ENCODE data around the gene GIGYF2.

GIGYF2 gene

DNA sequence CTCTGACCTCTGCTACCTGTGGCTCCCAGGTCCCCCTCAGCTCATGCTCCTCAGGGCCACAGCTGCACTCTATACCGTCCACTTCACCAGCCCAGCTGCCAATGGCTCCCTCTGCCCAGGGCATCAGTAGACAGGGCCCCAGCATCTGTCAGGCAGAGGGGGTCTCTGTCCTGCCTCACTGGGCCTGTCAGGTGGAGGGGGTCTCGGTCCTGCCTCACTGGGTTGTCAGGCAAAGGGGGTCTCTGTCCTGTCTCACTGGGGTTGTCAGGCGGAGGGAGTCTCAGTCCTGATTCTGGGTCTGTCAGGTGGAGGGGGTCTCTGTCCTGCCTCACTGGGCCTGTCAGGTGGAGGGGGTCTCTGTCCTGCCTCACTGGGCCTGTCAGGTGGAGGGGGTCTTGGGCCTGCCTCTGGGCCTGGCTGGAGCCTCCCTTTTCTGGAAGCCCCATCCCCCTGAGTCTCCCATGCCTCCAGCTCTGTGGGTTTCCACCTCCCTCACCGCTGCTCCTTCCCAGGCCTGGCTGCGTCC is 192.8 kb downstream of the GIGYF2 start:
- Histone ChIP-seq H3K4me1 (peaks cover 0 to 10% (median 9%) of the 10 kb centered on the region in 10 experiments; a peak in 16 of 20 replicates), H3K36me3 (no peaks in the 10 kb centered on the region), H3K4me2 (no peak overlapping the region), H3K4me3 (no peak overlapping the region), H3K9ac (no peak overlapping the region), H4K20me1 (peaks cover 0 to 12% (median 0%) of the 10 kb centered on the region in 11 experiments; a peak in 2 of 22 replicates), H3K27ac (no peak overlapping the region), H3K9me3 (replicated peaks in 1 of 11) (no peaks in the 10 kb centered on the region), H3K27me3 (no peaks in the 10 kb centered on the region)
- TF ChIP-seq Cebpa-rat (IDR thresholded peaks at IDR 0.05): no peak

DNA sequence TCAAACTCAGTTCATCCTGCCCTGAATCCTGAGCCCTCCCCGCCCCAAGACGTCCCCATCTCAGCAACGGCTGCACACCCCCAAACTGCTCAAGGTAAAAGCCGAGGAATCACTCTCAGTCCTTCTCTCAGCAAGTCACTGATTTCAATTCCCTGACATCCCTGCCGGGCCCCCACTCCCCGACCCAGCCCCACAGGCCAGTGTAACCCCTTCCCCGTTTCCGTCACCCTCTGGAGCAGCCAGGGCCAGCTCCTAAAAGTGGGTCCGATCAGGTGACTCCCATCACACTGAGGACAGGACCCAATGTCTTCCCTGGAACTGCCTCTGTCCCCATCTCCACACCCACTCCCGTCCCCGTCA is 193.4 kb downstream of the GIGYF2 start:
- H3K4me1 ChIP-seq: peaks cover 0 to 10% (median 9%) of the 10 kb centered on the region in 10 experiments; a peak in 16 of 20 replicates
- H3K4me2 ChIP-seq: peak overlapping the region in 10 of 11 experiments; percentile 24 to 66 (median 56); a peak in 20 of 22 replicates
- H3K27ac ChIP-seq: no peak overlapping the region
- TF ChIP-seq Cebpa-rat (IDR thresholded peaks at IDR 0.05): no peak
- no peaks in the 10 kb centered on the region for H3K9me3 ChIP-seq (replicated peaks in 1 of 11)
- H3K4me3 ChIP-seq: no peak overlapping the region
- no peak overlapping the region for H3K9ac ChIP-seq
- no peaks in the 10 kb centered on the region for H3K27me3 ChIP-seq
- H3K36me3 ChIP-seq: no peaks in the 10 kb centered on the region
- peaks cover 0 to 12% (median 0%) of the 10 kb centered on the region in 11 experiments; a peak in 2 of 22 replicates for H4K20me1 ChIP-seq

DNA sequence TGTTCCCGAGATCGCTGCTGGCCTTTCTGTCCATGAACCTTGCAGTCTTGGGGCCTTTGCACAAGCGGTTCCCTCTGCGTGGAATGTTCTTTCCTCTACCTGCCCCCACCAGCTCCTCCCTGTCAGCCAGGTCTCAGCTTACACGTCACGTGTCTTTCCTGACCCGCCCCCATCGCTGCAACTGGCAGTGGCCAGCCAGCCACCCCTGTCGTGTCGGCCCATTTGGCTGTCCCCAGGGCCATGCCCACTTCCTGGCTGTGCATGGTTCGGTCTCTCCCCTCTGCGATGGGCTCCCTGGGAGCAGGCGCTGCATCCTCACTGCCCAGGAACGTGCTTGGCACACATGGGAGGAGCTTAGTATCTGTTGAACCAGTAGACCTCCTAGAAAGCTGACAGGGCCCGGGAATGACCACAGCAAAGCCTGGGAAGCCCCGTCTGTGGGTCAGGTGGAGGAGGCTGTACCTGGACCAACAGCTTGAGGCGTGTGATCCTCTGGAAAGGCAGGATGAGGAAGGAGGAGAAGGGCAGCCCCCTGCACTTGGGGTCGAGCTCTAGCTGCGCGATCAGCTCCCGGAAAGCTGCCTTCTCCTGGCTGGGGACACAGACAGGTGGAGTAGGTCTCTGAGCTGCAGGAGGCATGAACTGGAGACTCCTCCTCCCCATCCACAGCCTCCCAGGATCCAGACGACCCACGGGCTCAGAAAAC is 193.9 kb downstream of the GIGYF2 start:
- Histone ChIP-seq H3K36me3 (no peaks in the 10 kb centered on the region), H3K27ac (no peak overlapping the region), H3K4me3 (no peak overlapping the region), H3K27me3 (no peaks in the 10 kb centered on the region), H3K4me1 (peaks cover 0 to 10% (median 9%) of the 10 kb centered on the region in 10 experiments; a peak in 16 of 20 replicates), H3K9me3 (replicated peaks in 1 of 11) (no peaks in the 10 kb centered on the region), H3K4me2 (peak overlapping the region; percentile 24 to 66 (median 52); a peak in 21 of 22 replicates), H3K9ac (no peak overlapping the region; a peak in 1 of 22 replicates), H4K20me1 (peaks cover 0 to 12% (median 0%) of the 10 kb centered on the region in 11 experiments; a peak in 2 of 22 replicates)
- TF ChIP-seq Cebpa-rat (IDR thresholded peaks at IDR 0.05): no peak

DNA sequence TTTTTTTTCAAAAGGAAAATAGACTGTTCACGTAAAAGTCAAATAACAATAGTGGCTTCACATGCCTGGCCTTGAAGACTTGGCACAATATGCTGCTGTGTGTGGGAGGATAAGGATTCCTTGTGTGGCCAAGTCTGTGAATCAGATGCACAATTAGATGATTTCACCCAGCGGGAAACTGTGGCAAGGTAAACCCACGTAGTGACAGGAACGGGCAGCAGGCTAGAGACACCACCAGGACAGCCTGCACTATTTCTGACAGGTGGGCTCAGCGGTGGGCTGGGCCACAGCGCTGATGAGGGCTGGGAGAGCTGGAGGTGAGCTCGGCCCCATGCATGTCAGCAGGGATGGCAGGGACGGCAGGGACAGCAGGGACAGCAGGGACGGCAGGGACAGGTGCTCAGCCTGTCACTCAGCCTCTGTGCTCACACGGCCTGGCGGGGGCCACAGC is 194.5 kb downstream of the GIGYF2 start:
- H3K36me3 ChIP-seq: no peaks in the 10 kb centered on the region
- no peak for TF ChIP-seq Cebpa-rat (IDR thresholded peaks at IDR 0.05)
- H3K4me2 ChIP-seq: peak overlapping the region in 2 of 11 experiments; percentile 52 to 66; a peak in 4 of 22 replicates
- peaks cover 0 to 12% (median 0%) of the 10 kb centered on the region in 11 experiments; a peak in 2 of 22 replicates for H4K20me1 ChIP-seq
- H3K4me3 ChIP-seq: no peak overlapping the region
- H3K9ac ChIP-seq: no peak overlapping the region
- H3K9me3 ChIP-seq (replicated peaks in 1 of 11): no peaks in the 10 kb centered on the region
- no peaks in the 10 kb centered on the region for H3K27me3 ChIP-seq
- peaks cover 0 to 10% (median 9%) of the 10 kb centered on the region in 10 experiments; a peak in 16 of 20 replicates for H3K4me1 ChIP-seq
- no peak overlapping the region for H3K27ac ChIP-seq

DNA sequence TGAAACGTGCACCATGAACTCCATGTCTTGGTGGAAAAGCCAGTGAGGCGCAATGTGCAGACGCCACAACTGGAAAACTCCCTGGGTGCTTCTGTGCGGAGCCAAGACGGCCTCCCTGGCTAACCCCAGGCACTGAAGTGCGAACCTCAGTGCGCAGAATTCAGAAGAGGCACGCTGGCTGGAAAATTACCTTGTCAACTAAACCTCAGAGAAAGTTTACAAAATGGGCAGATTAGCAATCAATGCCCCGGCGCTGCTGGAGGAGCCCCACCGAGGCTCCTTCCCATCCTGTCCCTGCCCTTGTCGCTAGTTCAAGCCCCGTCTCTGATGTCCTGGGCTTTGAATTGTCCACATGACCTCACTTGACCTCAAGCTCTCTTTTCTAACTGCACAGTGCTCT is 195.1 kb downstream of the GIGYF2 start:
- H3K36me3 ChIP-seq: no peaks in the 10 kb centered on the region
- H3K27ac ChIP-seq: no peak overlapping the region
- TF ChIP-seq Cebpa-rat (IDR thresholded peaks at IDR 0.05): no peak
- no peaks in the 10 kb centered on the region for H3K27me3 ChIP-seq
- no peaks in the 10 kb centered on the region for H3K9me3 ChIP-seq (replicated peaks in 1 of 11)
- H3K4me1 ChIP-seq: peaks cover 0 to 10% (median 9%) of the 10 kb centered on the region in 10 experiments; a peak in 16 of 20 replicates
- no peak overlapping the region for H3K4me3 ChIP-seq
- H3K9ac ChIP-seq: no peak overlapping the region
- H4K20me1 ChIP-seq: peaks cover 0 to 10% (median 0%) of the 10 kb centered on the region in 11 experiments; a peak in 1 of 22 replicates
- no peak overlapping the region for H3K4me2 ChIP-seq

DNA sequence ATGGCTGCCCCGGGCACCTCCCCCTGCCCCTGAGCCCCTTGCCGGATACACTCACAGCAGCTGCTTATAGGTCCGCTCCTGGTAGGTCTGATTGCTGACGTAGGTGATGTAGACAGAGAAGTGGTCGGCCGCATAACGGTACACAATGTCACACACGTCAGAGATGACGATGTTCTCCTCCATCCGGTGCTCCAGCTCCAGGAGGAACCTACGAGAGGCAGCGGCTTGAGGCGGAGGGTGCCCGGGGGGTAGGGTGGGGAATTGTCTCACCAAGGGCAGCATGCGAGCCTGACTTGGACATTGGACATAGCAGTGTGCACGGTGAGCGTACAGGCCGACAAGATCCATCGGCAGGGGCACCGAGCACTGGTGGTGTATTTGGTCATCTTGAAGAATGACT is 195.7 kb downstream of the GIGYF2 start:
- Histone ChIP-seq H3K36me3 (no peaks in the 10 kb centered on the region), H3K27ac (no peak overlapping the region), H3K27me3 (no peaks in the 10 kb centered on the region), H3K4me2 (no peak overlapping the region), H3K9ac (no peak overlapping the region), H3K9me3 (replicated peaks in 1 of 11) (no peaks in the 10 kb centered on the region), H3K4me3 (no peak overlapping the region), H4K20me1 (peaks cover 0 to 4% (median 0%) of the 10 kb centered on the region in 11 experiments; a peak in 1 of 22 replicates), H3K4me1 (peaks cover 0 to 10% (median 9%) of the 10 kb centered on the region in 10 experiments; a peak in 16 of 20 replicates)
- TF ChIP-seq Cebpa-rat (IDR thresholded peaks at IDR 0.05): no peak

DNA sequence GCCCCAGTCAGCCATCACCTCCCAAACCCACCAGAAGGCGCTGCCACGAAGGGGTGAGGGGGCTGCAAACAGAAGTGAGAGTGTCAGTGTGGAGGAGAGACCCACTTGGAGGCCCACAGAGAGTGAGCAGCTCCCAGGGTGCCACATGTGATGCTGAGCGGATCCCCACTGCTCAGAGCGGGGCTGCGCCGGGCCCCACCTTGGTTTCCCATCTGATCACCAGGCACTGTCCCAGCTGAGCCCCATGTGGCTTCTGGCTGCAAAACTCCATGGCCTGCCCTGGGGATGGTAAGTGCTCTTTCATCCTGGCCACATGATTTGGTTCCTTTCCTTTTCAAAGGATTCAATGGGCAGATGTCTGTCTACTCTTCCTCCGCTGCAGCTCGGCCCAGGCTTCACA is 196.7 kb downstream of the GIGYF2 start:
- Histone ChIP-seq H3K4me1 (peaks cover 0 to 10% (median 9%) of the 10 kb centered on the region in 10 experiments; a peak in 16 of 20 replicates), H4K20me1 (no peaks in the 10 kb centered on the region), H3K27ac (no peak overlapping the region), H3K4me3 (no peak overlapping the region), H3K4me2 (no peak overlapping the region), H3K27me3 (no peaks in the 10 kb centered on the region), H3K36me3 (no peaks in the 10 kb centered on the region), H3K9me3 (replicated peaks in 1 of 11) (no peaks in the 10 kb centered on the region), H3K9ac (0 out of 22 replicates have a peak overlapping the region, but pooled peaks of 1 of the 11 experiments have one; percentile 39)
- TF ChIP-seq Cebpa-rat (IDR thresholded peaks at IDR 0.05): no peak

DNA sequence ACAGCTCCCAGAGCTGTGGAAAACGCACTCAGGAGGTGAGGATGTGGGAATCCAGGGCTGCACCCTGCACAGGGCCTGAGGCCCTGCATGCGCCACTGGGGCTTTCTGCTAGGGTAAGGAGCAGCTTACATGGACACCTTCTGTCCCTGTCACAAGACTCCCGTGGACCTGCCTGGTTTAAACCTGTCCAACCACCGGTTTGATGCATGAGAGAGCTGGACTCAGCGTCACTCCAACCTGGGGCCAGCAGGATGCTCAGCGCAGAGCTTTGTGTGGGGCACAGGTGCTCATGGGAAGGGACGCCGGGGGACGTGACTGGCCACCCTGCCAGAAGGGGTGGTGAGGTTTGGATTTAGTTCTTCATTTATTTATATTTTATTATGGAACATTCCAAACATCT is 197.1 kb downstream of the GIGYF2 start:
- no peak overlapping the region for H3K27ac ChIP-seq
- no peak overlapping the region for H3K4me3 ChIP-seq
- no peak overlapping the region for H3K4me2 ChIP-seq
- no peaks in the 10 kb centered on the region for H3K9me3 ChIP-seq (replicated peaks in 1 of 11)
- no peaks in the 10 kb centered on the region for H3K27me3 ChIP-seq
- TF ChIP-seq Cebpa-rat (IDR thresholded peaks at IDR 0.05): no peak
- H3K4me1 ChIP-seq: peaks cover 0 to 10% (median 9%) of the 10 kb centered on the region in 10 experiments; a peak in 16 of 20 replicates
- 0 out of 22 replicates have a peak overlapping the region, but pooled peaks of 1 of the 11 experiments have one; percentile 39 for H3K9ac ChIP-seq
- H4K20me1 ChIP-seq: no peaks in the 10 kb centered on the region
- H3K36me3 ChIP-seq: no peaks in the 10 kb centered on the region

DNA sequence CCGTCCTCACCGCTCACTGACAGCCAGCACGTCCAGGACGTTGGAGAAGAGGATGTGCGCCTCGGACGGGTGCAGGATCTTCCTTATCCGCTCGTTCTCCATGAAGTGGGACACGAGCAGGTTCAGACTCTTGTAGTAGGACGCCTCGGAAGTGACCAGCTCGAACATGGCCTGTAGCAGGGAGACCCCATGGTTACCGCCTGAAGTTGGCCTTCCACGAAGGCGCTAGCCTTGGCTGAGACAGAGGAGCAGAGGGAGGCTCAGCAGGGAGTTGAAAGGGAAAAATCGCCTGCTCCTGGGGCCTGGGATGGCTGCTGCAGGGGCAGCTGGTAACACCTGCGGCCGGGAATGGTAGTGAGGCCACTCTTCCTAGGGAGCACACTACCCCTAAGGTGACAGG is 197.6 kb downstream of the GIGYF2 start:
- no peaks in the 10 kb centered on the region for H3K27me3 ChIP-seq
- H3K9me3 ChIP-seq (replicated peaks in 1 of 11): no peaks in the 10 kb centered on the region
- H4K20me1 ChIP-seq: no peaks in the 10 kb centered on the region
- TF ChIP-seq Cebpa-rat (IDR thresholded peaks at IDR 0.05): no peak
- H3K4me3 ChIP-seq: no peak overlapping the region
- no peak overlapping the region for H3K9ac ChIP-seq
- no peaks in the 10 kb centered on the region for H3K36me3 ChIP-seq
- no peak overlapping the region for H3K27ac ChIP-seq
- no peak overlapping the region for H3K4me2 ChIP-seq
- H3K4me1 ChIP-seq: peaks cover 0 to 10% (median 9%) of the 10 kb centered on the region in 10 experiments; a peak in 16 of 20 replicates

All from BLaER1 treated with 17β-estradiol and CSF1 and Interleukin-3, amounts not matched to agents 10 nM and 100 nM (cell line).